ENCODE results near the gene MX2. TPM values are rescaled to one million over a fixed set of nuclear protein-coding genes. Genes with fewer than 3 reads are reported as not detected.

MX2 gene
- total and polyA plus RNA-seq, 9 donors, result 0.72 to 3.2 (median 1.4) TPM

- H3K4me1 ChIP-seq (ENCODE audit: control insufficient read depth, insufficient read depth, low read length), result no peaks in the 10 kb centered on the region
- no peaks in the 10 kb centered on the region for H3K27me3 ChIP-seq (ENCODE audit: control insufficient read depth, insufficient read depth, low read length)
- H3K4me3 ChIP-seq (ENCODE audit: low read length), result no peak overlapping the region
- H3K36me3 ChIP-seq (ENCODE audit: control insufficient read depth, insufficient read depth, low read length), result peaks cover 76% of the 10 kb centered on the region
- no peak overlapping the region for H3K27ac ChIP-seq (ENCODE audit: low read length)
- H3K9me3 ChIP-seq (replicated peaks; ENCODE audit: control insufficient read depth, low read depth, low read length), result no peaks in the 10 kb centered on the region
- no peak for DNase-seq
- WGBS (ENCODE audit: insufficient coverage), result 98% methylated on average over 9 of the region's 11 CpGs
Observed at GRCh38 chr21:41435706-41436105, 73.9 kb downstream of the MX2 start.

GRCh38 chr21:41437729-41438128 is 75.9 kb downstream of the MX2 start:
- Histone ChIP-seq H3K9me3 (replicated peaks; ENCODE audit: control insufficient read depth, low read depth, low read length) (no peaks in the 10 kb centered on the region), H3K27ac (ENCODE audit: low read length) (no peak overlapping the region), H3K4me1 (ENCODE audit: control insufficient read depth, insufficient read depth, low read length) (no peaks in the 10 kb centered on the region), H3K27me3 (ENCODE audit: control insufficient read depth, insufficient read depth, low read length) (no peaks in the 10 kb centered on the region), H3K4me3 (ENCODE audit: low read length) (no peak overlapping the region), H3K36me3 (ENCODE audit: control insufficient read depth, insufficient read depth, low read length) (peaks cover 80% of the 10 kb centered on the region)
- no peak for DNase-seq
- WGBS (ENCODE audit: insufficient coverage), result no CpG with 5 or more reads among the region's 2 CpGs

DNA sequence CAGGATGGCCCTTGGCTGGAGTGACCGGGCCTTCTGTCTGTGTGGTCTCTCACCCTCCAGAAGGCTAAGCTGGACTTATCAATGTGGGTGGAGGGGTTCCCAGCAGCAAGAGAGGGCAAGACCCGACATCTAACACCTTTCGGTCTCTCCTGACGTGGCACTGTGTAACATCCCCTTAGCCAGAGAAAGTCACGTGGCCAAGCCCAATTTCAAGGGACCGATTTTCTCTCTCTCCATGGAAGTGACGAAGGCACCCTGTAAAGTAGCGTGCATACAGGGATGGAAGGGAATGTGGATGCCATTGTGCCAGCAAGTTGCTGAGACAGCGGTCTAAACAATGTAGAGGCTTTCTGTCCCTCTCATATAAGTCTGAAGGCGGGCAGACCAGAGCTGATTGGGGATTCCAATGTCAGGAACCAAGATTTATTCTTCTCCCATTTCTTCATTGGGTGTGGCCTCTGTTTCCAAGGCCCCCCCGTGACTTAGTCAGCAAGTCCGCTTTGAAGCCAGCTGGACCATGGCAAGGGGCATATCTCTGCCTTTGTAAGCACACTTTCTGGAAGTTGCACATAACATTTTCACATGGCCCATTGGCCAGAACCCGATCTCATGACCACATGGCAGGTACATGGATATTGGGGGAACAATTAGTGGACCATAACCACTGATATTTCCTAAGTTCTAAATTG is 76.7 kb downstream of the MX2 start:
- no peak overlapping the region for H3K27ac ChIP-seq (ENCODE audit: low read length)
- H3K27me3 ChIP-seq (ENCODE audit: control insufficient read depth, insufficient read depth, low read length), result no peaks in the 10 kb centered on the region
- H3K36me3 ChIP-seq (ENCODE audit: control insufficient read depth, insufficient read depth, low read length), result peaks cover 79% of the 10 kb centered on the region
- 92% methylated on average over 8 of the region's 13 CpGs for WGBS (ENCODE audit: insufficient coverage)
- no peak overlapping the region for H3K4me3 ChIP-seq (ENCODE audit: low read length)
- no peak for DNase-seq
- H3K4me1 ChIP-seq (ENCODE audit: control insufficient read depth, insufficient read depth, low read length), result no peaks in the 10 kb centered on the region
- H3K9me3 ChIP-seq (replicated peaks; ENCODE audit: control insufficient read depth, low read depth, low read length), result no peaks in the 10 kb centered on the region

DNA sequence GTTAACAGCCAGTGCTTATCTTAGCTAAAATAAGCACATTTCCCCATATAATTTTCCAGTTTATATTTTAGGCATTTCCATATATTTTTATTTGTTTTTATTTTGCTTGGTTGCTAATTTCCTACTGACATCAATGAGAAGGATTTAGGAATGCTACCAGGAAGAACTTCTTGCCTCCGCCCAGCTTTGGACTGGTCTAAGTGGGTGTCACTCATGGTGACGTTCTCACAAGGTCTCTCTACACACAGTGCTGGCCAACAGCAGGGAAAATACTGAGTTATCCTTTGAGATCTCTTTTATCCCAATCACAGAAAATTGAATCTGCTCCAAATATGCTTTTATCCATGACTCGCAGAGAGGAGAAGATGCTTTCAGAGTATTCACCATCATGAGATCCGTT is 77.4 kb downstream of the MX2 start:
- Histone ChIP-seq H3K4me1 (ENCODE audit: control insufficient read depth, insufficient read depth, low read length) (no peaks in the 10 kb centered on the region), H3K36me3 (ENCODE audit: control insufficient read depth, insufficient read depth, low read length) (peaks cover 78% of the 10 kb centered on the region)
- no CpG with 5 or more reads among the region's 4 CpGs for WGBS (ENCODE audit: insufficient coverage)

DNA sequence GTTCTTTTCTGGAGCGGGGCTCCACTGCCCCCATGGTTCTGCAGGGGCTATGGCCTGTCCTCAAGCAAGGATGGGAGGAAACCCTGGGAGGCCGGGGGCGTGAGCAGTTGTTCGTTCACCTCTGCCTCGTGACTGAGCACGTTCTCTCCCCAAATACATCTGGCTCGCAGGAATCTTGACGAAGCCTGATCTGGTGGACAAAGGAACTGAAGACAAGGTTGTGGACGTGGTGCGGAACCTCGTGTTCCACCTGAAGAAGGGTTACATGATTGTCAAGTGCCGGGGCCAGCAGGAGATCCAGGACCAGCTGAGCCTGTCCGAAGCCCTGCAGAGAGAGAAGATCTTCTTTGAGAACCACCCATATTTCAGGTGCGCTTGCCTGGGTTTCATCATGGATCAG is 79.7 kb downstream of the MX2 start:
- H3K27ac ChIP-seq (ENCODE audit: low read length), result no peak overlapping the region
- no peaks in the 10 kb centered on the region for H3K27me3 ChIP-seq (ENCODE audit: control insufficient read depth, insufficient read depth, low read length)
- no peaks in the 10 kb centered on the region for H3K9me3 ChIP-seq (replicated peaks; ENCODE audit: control insufficient read depth, low read depth, low read length)
- no peak for DNase-seq
- 88% methylated on average over 11 of the region's 14 CpGs for WGBS (ENCODE audit: insufficient coverage)
- no peak overlapping the region for H3K4me3 ChIP-seq (ENCODE audit: low read length)
- H3K4me1 ChIP-seq (ENCODE audit: control insufficient read depth, insufficient read depth, low read length), result peaks cover 3% of the 10 kb centered on the region
- H3K36me3 ChIP-seq (ENCODE audit: control insufficient read depth, insufficient read depth, low read length), result peaks cover 85% of the 10 kb centered on the region

More for the DNA sequence above, 77.4 kb downstream of the MX2 start:
- DNase-seq, result no peak
- Histone ChIP-seq H3K9me3 (replicated peaks; ENCODE audit: control insufficient read depth, low read depth, low read length) (no peaks in the 10 kb centered on the region), H3K27ac (ENCODE audit: low read length) (no peak overlapping the region), H3K4me3 (ENCODE audit: low read length) (no peak overlapping the region), H3K27me3 (ENCODE audit: control insufficient read depth, insufficient read depth, low read length) (no peaks in the 10 kb centered on the region)

DNA sequence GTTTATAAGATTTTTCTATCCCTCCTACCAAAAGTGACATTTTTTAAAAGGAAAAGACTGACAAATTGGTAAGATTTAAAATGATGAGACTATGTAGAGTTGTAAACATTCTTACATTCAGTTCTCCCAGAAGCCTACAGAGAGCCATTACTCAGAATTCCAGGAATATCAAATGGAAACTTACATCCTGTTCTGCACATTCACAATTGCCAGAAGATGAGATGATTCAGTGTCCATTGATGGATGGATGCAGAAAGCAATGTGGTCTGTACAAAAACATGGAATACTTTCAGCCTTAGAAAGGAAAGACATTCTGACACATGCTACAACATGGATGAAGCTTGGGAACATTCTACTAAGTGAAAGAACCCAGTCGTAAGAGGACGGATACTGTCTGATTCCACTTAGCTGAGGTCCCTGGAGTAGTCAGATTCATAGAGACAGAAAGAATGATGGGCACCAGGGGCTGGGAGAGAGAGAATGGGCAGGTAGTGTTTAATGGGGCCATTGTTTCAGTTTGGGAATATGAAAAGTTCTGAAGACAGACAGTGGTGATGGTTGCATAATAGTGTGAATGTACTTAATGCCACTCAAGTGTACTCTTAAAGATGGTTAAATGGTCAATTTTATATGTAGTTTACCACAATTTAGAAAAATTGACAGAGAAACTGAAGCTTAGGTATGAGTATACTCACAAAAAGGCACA is 80.8 kb downstream of the MX2 start:
- WGBS (ENCODE audit: insufficient coverage), result 61% methylated on average over 2 of the region's 2 CpGs
- peak; percentile 52 for DNase-seq
- Histone ChIP-seq H3K4me3 (ENCODE audit: low read length) (no peak overlapping the region), H3K9me3 (replicated peaks; ENCODE audit: control insufficient read depth, low read depth, low read length) (no peaks in the 10 kb centered on the region), H3K4me1 (ENCODE audit: control insufficient read depth, insufficient read depth, low read length) (peaks cover 3% of the 10 kb centered on the region), H3K27me3 (ENCODE audit: control insufficient read depth, insufficient read depth, low read length) (no peaks in the 10 kb centered on the region), H3K36me3 (ENCODE audit: control insufficient read depth, insufficient read depth, low read length) (peaks cover 84% of the 10 kb centered on the region), H3K27ac (ENCODE audit: low read length) (no peak overlapping the region)

DNA sequence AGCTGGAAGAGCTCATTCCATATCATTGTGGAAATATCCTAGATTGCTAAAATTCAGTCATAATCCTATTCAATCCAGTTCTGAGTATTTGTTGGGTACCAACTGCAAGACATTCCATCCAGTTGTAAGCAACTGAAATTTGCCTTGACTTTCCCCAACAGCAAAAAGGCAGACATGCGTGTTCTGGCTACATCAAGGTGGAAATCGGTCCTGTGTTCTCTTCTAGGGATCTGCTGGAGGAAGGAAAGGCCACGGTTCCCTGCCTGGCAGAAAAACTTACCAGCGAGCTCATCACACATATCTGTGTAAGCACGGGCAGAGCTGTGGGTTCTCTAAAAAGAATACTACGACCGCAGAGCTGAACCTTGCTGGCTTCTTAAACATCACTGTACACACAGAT is 81.7 kb downstream of the MX2 start:
- H3K4me3 ChIP-seq (ENCODE audit: low read length), result no peak overlapping the region
- H3K36me3 ChIP-seq (ENCODE audit: control insufficient read depth, insufficient read depth, low read length), result peaks cover 76% of the 10 kb centered on the region
- DNase-seq, result no peak
- peaks cover 3% of the 10 kb centered on the region for H3K4me1 ChIP-seq (ENCODE audit: control insufficient read depth, insufficient read depth, low read length)
- H3K27ac ChIP-seq (ENCODE audit: low read length), result no peak overlapping the region
- 88% methylated on average over 2 of the region's 7 CpGs for WGBS (ENCODE audit: insufficient coverage)
- no peaks in the 10 kb centered on the region for H3K27me3 ChIP-seq (ENCODE audit: control insufficient read depth, insufficient read depth, low read length)
- H3K9me3 ChIP-seq (replicated peaks; ENCODE audit: control insufficient read depth, low read depth, low read length), result no peaks in the 10 kb centered on the region

GRCh38 chr21:41444703-41445464 is 83.1 kb downstream of the MX2 start:
- Histone ChIP-seq H3K27me3 (ENCODE audit: control insufficient read depth, insufficient read depth, low read length) (no peaks in the 10 kb centered on the region), H3K9me3 (replicated peaks; ENCODE audit: control insufficient read depth, low read depth, low read length) (no peaks in the 10 kb centered on the region), H3K4me3 (ENCODE audit: low read length) (no peak overlapping the region), H3K27ac (ENCODE audit: low read length) (no peak overlapping the region), H3K36me3 (ENCODE audit: control insufficient read depth, insufficient read depth, low read length) (peaks cover 74% of the 10 kb centered on the region), H3K4me1 (ENCODE audit: control insufficient read depth, insufficient read depth, low read length) (peaks cover 3% of the 10 kb centered on the region)
- 85% methylated on average over 8 of the region's 13 CpGs for WGBS (ENCODE audit: insufficient coverage)
- DNase-seq, result no peak

DNA sequence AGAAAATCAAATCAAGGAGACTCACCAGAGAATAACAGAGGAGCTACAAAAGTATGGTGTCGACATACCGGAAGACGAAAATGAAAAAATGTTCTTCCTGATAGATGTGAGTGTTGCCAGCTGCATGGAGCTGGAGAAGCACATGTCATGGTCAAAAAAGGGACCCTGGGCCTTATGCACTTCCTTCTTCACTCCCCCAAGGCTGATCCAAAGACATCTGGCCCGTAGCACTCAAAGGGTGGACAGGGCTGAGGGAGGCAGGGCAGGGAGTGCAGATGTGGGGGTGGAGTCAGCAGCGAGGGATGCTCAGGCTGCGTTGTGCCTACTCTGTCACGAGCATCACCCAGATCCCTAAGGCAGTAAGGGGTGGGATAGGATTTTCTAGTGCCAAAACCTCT is 83.6 kb downstream of the MX2 start:
- peaks cover 3% of the 10 kb centered on the region for H3K4me1 ChIP-seq (ENCODE audit: control insufficient read depth, insufficient read depth, low read length)
- no peak for DNase-seq
- H3K27ac ChIP-seq (ENCODE audit: low read length), result no peak overlapping the region
- no peak overlapping the region for H3K4me3 ChIP-seq (ENCODE audit: low read length)
- WGBS (ENCODE audit: insufficient coverage), result 33% methylated on average over 2 of the region's 7 CpGs
- no peaks in the 10 kb centered on the region for H3K27me3 ChIP-seq (ENCODE audit: control insufficient read depth, insufficient read depth, low read length)
- peaks cover 74% of the 10 kb centered on the region for H3K36me3 ChIP-seq (ENCODE audit: control insufficient read depth, insufficient read depth, low read length)
- no peaks in the 10 kb centered on the region for H3K9me3 ChIP-seq (replicated peaks; ENCODE audit: control insufficient read depth, low read depth, low read length)

GRCh38 chr21:41446586-41446985 is 84.8 kb downstream of the MX2 start:
- H3K27ac ChIP-seq (ENCODE audit: low read length), result no peak overlapping the region
- WGBS (ENCODE audit: insufficient coverage), result 100% methylated on average over 1 of the region's 4 CpGs
- peaks cover 3% of the 10 kb centered on the region for H3K4me1 ChIP-seq (ENCODE audit: control insufficient read depth, insufficient read depth, low read length)
- H3K9me3 ChIP-seq (replicated peaks; ENCODE audit: control insufficient read depth, low read depth, low read length), result no peaks in the 10 kb centered on the region
- DNase-seq, result no peak
- no peaks in the 10 kb centered on the region for H3K27me3 ChIP-seq (ENCODE audit: control insufficient read depth, insufficient read depth, low read length)
- peaks cover 67% of the 10 kb centered on the region for H3K36me3 ChIP-seq (ENCODE audit: control insufficient read depth, insufficient read depth, low read length)
- H3K4me3 ChIP-seq (ENCODE audit: low read length), result no peak overlapping the region

All from muscle of leg (tissue), 11 donors.